VCaP (cell line): Measurements from ENCODE around the gene ANK3.

ENCODE experiments used
- H3K27ac ChIP-seq: fragments of 450-650 bp; 2 replicates; pipeline ENCODE4 v1.5.1; 2017
- TF ChIP-seq, protein P1 (sequence below): fragments of 450-650 bp; conservative IDR thresholded peaks from 2 replicates; pipeline ENCODE4 v1.5.1; 2017; ENCODE audit warnings: mild to moderate bottlenecking, moderate library complexity

Gene ANK3

DNA sequence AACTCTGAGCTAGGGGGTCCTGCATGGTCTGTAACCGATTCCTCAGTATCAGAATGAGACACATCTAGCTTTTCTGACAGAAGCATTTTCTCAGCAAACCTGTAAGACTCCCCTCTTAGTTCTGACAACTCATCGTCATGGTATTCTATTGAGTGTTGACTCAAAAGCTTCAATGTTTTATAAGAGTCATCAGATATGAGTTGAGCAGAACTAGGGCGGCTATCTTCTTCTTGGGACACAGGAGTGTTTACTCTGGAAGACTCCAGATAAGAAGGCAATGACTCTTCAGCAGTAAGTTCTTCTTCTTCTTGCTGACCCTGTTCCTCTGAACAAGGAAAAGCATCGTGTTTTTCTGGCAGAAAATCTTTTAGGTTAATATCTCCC is 316.3 kb downstream of the ANK3 start:
- H3K27ac ChIP-seq = no peak overlapping the region
- TF ChIP-seq, protein P1, sequence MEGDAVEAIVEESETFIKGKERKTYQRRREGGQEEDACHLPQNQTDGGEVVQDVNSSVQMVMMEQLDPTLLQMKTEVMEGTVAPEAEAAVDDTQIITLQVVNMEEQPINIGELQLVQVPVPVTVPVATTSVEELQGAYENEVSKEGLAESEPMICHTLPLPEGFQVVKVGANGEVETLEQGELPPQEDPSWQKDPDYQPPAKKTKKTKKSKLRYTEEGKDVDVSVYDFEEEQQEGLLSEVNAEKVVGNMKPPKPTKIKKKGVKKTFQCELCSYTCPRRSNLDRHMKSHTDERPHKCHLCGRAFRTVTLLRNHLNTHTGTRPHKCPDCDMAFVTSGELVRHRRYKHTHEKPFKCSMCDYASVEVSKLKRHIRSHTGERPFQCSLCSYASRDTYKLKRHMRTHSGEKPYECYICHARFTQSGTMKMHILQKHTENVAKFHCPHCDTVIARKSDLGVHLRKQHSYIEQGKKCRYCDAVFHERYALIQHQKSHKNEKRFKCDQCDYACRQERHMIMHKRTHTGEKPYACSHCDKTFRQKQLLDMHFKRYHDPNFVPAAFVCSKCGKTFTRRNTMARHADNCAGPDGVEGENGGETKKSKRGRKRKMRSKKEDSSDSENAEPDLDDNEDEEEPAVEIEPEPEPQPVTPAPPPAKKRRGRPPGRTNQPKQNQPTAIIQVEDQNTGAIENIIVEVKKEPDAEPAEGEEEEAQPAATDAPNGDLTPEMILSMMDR = no peak

DNA sequence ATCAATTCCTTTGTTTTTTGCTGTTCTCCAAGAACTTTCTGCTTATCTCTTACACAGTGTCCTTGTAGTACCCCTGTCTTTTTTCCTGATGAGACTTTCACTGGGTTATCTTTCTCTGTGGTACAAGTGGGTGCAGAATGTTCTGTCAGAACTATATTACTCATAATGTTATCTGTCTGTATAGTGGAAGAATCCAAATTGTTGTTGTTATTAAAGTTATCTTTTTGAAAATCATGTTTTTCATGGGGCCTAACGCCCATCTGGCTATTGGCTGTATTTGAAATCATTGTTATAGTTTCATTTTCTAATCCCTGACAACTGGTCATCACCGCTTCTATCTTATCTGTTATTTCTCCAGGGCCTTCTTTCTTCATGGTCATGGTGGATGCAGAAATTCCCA is 320.4 kb downstream of the ANK3 start:
- TF ChIP-seq, protein P1 = no peak

DNA sequence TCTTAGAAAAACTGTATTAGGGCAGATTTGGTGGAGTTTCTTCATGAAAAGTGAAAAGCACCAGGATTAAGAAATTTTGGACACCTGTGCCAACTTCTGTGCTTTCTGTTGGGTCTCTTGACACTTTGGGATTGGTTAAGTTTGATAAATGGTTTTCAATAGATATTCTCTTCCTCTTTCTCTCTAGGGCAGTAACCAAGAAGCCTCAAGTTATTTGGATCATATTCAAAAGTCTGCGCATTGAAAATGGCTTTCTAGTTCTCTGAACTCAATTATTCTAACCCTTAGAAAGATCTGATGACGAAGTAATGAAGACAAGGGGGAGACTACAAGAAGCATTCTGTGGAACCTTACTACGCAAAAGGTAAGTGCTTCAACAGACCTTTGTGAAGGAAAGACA is 339.3 kb downstream of the ANK3 start:
- TF ChIP-seq, protein P1 = no peak

More for the DNA sequence above, 320.4 kb downstream of the ANK3 start:
- no peak overlapping the region for H3K27ac ChIP-seq

DNA sequence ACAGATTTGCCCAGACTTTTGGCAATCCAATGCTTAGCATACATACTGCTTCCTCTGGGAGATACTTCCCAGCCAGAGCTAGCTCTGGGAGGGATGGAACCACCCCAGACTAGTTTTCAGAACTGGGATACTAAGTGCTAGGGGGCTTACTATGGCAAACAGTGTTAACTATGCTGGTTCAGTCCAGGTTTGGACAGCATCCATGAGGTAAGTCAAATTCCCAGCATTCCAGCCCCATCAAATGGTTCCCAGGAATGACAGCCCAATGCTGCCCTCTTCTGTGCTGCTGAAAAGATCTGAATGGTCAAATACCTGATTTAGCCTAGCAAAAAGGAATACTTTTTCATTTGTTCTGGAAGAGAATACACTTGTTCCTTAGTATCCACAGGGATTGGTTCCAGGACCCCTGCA is 341.6 kb downstream of the ANK3 start:
- no peak overlapping the region for H3K27ac ChIP-seq
- TF ChIP-seq, protein P1 = peak; percentile 48

More for the DNA sequence above, 339.3 kb downstream of the ANK3 start:
- no peak overlapping the region for H3K27ac ChIP-seq

DNA sequence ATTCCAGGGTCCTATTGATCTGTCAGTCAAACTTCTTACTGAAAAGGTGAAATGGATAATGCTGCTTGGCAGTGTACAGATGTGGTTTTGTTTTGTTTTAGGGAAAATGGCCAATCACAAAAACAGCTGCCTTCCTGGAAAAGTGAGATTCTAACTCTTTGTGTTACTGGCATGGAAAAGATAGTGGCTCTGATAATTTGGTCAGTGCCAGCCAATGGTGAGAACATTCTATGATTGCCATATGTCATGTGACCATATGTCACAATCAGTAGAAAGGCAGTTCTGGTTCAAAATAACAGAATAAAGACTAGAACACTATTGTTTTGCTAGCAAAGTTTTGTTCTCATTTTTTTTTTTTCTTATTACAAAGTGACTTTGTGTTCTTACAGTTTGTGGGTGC is 344.1 kb downstream of the ANK3 start:
- H3K27ac ChIP-seq = no peak overlapping the region
- TF ChIP-seq, protein P1 = no peak

DNA sequence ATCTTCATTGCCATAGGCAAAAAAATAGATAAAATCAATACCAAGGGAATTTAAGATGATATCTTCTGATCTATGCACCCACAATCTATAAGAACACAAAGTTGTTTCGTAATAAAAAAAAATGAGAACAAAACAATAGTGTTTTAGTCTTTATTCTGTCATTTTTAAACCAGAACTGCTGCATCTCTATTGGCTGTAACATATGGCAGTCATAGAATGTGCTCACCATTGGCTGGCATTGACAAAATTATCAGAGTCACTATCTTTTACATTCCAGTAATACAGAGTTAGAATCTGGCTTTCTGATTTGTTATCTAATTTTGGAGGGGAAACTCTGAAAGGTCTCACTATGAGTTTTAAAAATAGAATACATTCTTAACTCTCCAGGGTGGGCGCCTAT is 344.7 kb downstream of the ANK3 start:
- TF ChIP-seq, protein P1 = no peak
- H3K27ac ChIP-seq = no peak overlapping the region

DNA sequence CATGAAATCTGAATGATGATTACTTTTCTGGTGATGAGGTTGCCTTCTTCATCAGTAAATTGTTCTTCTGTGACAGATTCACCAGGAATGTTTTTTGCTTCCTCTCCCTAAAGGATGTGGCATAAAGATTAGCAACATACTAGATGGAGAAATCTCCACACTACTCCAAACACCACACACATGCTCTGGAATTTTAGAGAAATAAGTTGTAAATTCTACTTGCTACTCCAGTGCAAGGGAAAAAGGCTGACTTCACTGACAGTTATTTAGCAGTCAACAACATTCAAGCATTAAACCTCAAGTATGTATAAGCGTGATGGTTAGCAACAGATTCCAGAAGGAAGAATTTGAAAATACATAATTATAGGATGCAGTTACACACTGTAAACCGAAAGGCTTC is 345.4 kb downstream of the ANK3 start:
- H3K27ac ChIP-seq = no peak overlapping the region
- TF ChIP-seq, protein P1 = no peak
